PC-3 (cell line): Measurements from ENCODE around the gene PAH. TPM values are rescaled to one million over a fixed set of nuclear protein-coding genes. Genes with fewer than 3 reads are reported as not detected.

ENCODE experiments used
- ATAC-seq: fragments of 200-7000 bp; cut with Tn5 transposase; 2 replicates; pipeline ENCODE4 v1.9.1; 2020; ENCODE audit warnings: mild to moderate bottlenecking, moderate library complexity
- BruUV-seq: library from RNA; stranded (reverse); fragments of 400-500 nt; replicated peaks from 2 replicates; lab custom pipeline; 2021; lab: Mats Ljungman, UMichigan
- CTCF ChIA-PET: fragments of 300-600 bp; sonication (Branson Sonifier 250); formaldehyde crosslinking; loops from one replicate; lab custom pipeline; 2022; ENCODE audit warnings: antibody characterized with exemption; lab: Charles Lee
- POLR2A ChIA-PET: fragments of 300-600 bp; sonication (Branson Sonifier 250); formaldehyde crosslinking; loops from one replicate; lab custom pipeline; 2022; ENCODE audit warnings: antibody characterized with exemption; ENCODE audit not compliant: unreplicated experiment; lab: Charles Lee
- DNase-seq: peaks from one replicate; pipeline ENCODE4 v3.0.0-alpha.2; 2015
- H2AFZ ChIP-seq: fragments of 300-600 bp; sonication (generic); 2 replicates; pipeline ENCODE4 v1.6.0; 2016; ENCODE audit warnings: antibody characterized with exemption, low read length
- H3F3A ChIP-seq: fragments of 300-600 bp; sonication (generic); one replicate; pipeline ENCODE4 v1.6.0; 2017; ENCODE audit warnings: antibody characterized with exemption, low read length, control low read depth, mild to moderate bottlenecking; ENCODE audit not compliant: unreplicated experiment
- H3K27ac ChIP-seq: fragments of 300-600 bp; sonication (generic); 2 replicates; pipeline ENCODE4 v1.5.1; 2016; ENCODE audit warnings: mild to moderate bottlenecking, low read length
- H3K27me3 ChIP-seq: fragments of 300-600 bp; sonication (generic); 2 replicates; pipeline ENCODE4 v1.6.1; 2016; ENCODE audit warnings: low read length, mixed read lengths
- H3K36me3 ChIP-seq: fragments of 300-600 bp; sonication (generic); 2 replicates; pipeline ENCODE4 v1.6.1; 2016; ENCODE audit warnings: low read depth, mixed run types, low read length, mixed read lengths
- H3K4me1 ChIP-seq: fragments of 300-600 bp; sonication (generic); 2 replicates; pipeline ENCODE4 v1.5.1; 2016; ENCODE audit warnings: low read length; ENCODE audit not compliant: insufficient read depth
- H3K4me2 ChIP-seq: fragments of 300-600 bp; sonication (generic); 2 replicates; pipeline ENCODE4 v1.6.0; 2016; ENCODE audit warnings: low read length
- H3K4me3 ChIP-seq: fragments of 300-600 bp; sonication (generic); 2 replicates; pipeline ENCODE4 v1.5.1; 2016; ENCODE audit warnings: mild to moderate bottlenecking, low read length, mixed read lengths
- H3K79me2 ChIP-seq: fragments of 300-600 bp; sonication (generic); 2 replicates; pipeline ENCODE4 v1.6.1; 2017; ENCODE audit warnings: low read length, mixed read lengths
- H3K9ac ChIP-seq: fragments of 300-600 bp; sonication (generic); 2 replicates; pipeline ENCODE4 v1.6.0; 2016; ENCODE audit warnings: mild to moderate bottlenecking, low read length
- H3K9me2 ChIP-seq: fragments of 300-600 bp; sonication (generic); replicated peaks from 2 replicates; pipeline ENCODE4 v1.6.1; 2016; ENCODE audit warnings: mixed run types, low read length, mixed read lengths
- H3K9me3 ChIP-seq: fragments of 300-600 bp; sonication (generic); 2 replicates; pipeline ENCODE4 v1.6.1; 2016; ENCODE audit warnings: low read length, mixed read lengths
- H4K20me1 ChIP-seq: fragments of 300-600 bp; sonication (generic); 2 replicates; pipeline ENCODE4 v1.6.1; 2016; ENCODE audit warnings: low read length, mixed read lengths
- CTCF ChIP-seq: fragments of 300-600 bp; sonication (generic); conservative IDR thresholded peaks from 2 replicates; pipeline ENCODE4 v1.5.1; 2017; ENCODE audit warnings: antibody characterized with exemption, low read depth, mild to moderate bottlenecking, low read length
- EZH2 ChIP-seq: fragments of 300-600 bp; sonication (generic); IDR thresholded peaks from one replicate; pipeline ENCODE4 v1.6.1; 2017; ENCODE audit warnings: antibody characterized with exemption, mild to moderate bottlenecking, low read length; ENCODE audit not compliant: unreplicated experiment
- EZH2phosphoT487 ChIP-seq: fragments of 300-600 bp; sonication (generic); IDR thresholded peaks from 2 replicates; pipeline ENCODE4 v1.6.1; 2018; ENCODE audit warnings: mild to moderate bottlenecking, antibody characterized with exemption, low read length, borderline replicate concordance
- intact Hi-C: fragments of 100-400 bp; cut with micrococcal nuclease; formaldehyde crosslinking; loops from 2 replicates; pipeline ENCODE4 v1.9.0; 2023
- total RNA-seq: library from RNA; depleted of rRNA; stranded (reverse); fragments of >200 nt; gene quantifications from 2 replicates; pipeline ENCODE4 v1.2.3, GENCODE V29; 2014

The PAH gene
- total RNA-seq, 1 experiment from 2014 or later = not detected

DNA sequence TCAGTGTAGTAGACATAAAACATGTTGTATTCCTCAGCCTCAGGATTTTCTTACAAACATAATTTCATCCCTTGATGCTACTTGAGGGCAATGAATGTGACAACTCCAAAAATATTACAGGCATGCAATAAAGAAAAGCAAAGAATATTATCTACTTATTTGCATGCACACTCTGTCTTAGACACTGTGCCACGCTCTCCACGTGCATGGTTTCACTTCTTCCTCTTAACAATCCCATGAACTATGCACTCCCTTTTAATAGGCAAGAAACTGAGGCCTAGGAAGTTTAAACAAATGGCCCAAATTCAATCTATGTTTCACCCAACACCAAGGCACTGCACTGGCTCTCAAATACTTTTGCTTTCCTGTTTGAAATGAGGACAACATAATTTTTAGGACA lies 1.8 kb upstream of the PAH start:
- Histone ChIP-seq H3F3A (no peaks in the 10 kb centered on the region), H3K27ac (no peak overlapping the region), H3K9me2 (no peaks in the 10 kb centered on the region), H3K4me1 (no peaks in the 10 kb centered on the region), H3K79me2 (no peaks in the 10 kb centered on the region), H3K4me2 (no peak overlapping the region), H3K9me3 (no peaks in the 10 kb centered on the region), H3K36me3 (no peaks in the 10 kb centered on the region), H3K27me3 (no peaks in the 10 kb centered on the region), H2AFZ (no peak overlapping the region), H3K9ac (no peak overlapping the region), H4K20me1 (no peaks in the 10 kb centered on the region), H3K4me3 (no peak overlapping the region)
- ATAC-seq (no peak), DNase-seq (no peak)
- TF ChIP-seq CTCF (no peak), EZH2 (no peak), EZH2phosphoT487 (no peak)
- ChIA-PET CTCF (no interaction called here), POLR2A (no interaction called here)
- intact Hi-C loops = no loop called here
- no TSS peak for BruUV-seq

DNA sequence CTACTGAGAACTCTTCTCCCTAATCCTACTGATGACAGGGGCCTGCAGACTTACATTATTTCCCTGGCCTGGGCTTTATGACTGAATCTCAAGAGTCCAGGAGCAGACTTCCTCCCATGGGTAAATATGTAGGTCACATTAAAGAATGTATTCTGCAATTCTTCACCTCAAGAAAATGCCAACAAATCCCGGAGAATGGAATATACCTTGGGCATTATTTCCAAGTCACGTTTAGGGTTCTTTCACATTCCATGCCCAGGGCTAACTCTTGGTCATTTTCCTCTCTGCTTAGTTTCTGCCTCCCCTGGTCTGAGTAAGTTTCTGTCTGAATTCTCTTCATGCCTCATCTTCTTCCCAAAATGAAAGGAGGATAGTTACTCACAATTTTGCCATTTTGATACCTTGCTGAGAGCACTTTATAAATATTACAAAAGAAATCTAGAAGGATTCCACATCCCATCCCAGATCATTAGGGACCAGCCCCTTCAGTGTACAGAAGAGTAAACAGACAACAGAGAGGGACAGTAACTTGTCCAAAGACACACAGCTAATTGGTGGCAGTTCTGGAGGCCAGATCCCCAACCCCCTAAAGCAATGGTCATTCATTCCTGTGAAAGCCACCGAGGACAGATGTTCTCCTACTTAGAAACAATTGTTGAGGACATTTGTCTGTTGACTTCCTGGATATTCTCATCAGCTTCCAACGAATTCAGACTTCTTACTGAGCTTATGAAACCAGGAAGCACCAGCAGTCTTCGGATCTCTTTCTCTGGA lies 605 bp downstream of the PAH start:
- ATAC-seq (no peak), DNase-seq (no peak)
- no peaks in the 10 kb centered on the region for H3K27me3 ChIP-seq
- no peaks in the 10 kb centered on the region for H3K36me3 ChIP-seq
- ChIA-PET POLR2A (no interaction called here), CTCF (no interaction called here)
- H3K9me2 ChIP-seq = no peaks in the 10 kb centered on the region
- BruUV-seq = no TSS peak
- H3K9me3 ChIP-seq = no peaks in the 10 kb centered on the region
- no peak overlapping the region for H3K27ac ChIP-seq
- H3F3A ChIP-seq = no peaks in the 10 kb centered on the region
- no peaks in the 10 kb centered on the region for H3K4me1 ChIP-seq
- no peaks in the 10 kb centered on the region for H3K79me2 ChIP-seq
- H4K20me1 ChIP-seq = no peaks in the 10 kb centered on the region
- intact Hi-C loops = no loop called here
- H2AFZ ChIP-seq = 0 out of 2 replicates have a peak overlapping the region, but pooled peaks have one; percentile 26
- no peak for TF ChIP-seq EZH2
- no peak for TF ChIP-seq EZH2phosphoT487
- TF ChIP-seq CTCF = no peak
- no peak overlapping the region; the same call in 1 of the 2 replicates for H3K4me2 ChIP-seq
- H3K4me3 ChIP-seq = no peak overlapping the region
- H3K9ac ChIP-seq = no peak overlapping the region
